ENCODE data around the gene NME7.
"Not testable (repeated sequence)": the region's sequence is repeated elsewhere in the genome, so short reads cannot be mapped to it uniquely, and the experiment has no call there.

NME7 gene

DNA sequence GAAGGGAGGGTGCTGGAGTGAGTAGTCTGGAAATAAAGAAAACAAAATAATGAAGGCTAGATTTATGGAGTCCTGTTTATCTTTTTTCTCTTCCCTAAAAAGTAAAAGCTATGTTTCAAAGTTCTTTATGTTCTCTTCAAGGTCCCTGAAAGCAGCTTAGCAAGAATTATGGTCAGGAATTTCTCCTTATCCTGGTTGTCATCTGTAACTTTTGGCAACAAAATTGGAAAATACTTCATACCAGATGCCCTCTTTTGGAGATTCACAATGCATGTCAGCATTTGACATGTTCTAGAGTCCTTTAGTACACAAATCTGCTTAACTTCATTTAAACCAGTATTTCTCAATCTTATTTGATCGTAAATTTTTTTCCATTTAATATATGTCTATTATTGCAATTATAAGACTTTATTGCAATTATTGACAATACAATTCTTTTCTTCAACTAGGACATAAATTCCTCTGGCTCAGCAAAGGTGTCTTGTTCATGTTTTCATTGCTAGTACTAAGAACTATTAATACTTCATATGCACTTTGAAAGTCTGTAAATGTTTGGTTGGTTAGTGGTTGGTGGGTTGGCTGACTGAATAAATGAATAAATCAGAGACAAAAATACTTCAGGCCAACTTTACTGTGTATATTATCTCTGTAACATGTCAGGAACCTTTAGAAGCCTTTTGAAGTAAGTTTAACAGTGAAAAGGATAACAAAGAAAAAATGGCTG, 159.6 kb downstream of the NME7 start:
- no peak for DNase-seq

- no peak for DNase-seq
These were observed 163.4 kb downstream of the NME7 start for GRCh38 chr1:169204157-169204556.

GRCh38 chr1:169202791-169203665, 164.6 kb downstream of the NME7 start:
- no peak for DNase-seq

- DNase-seq: no peak
These were observed 166.4 kb downstream of the NME7 start for GRCh38 chr1:169201084-169201619.

GRCh38 chr1:169200319-169200718, 167.3 kb downstream of the NME7 start:
- no peak for DNase-seq

DNA sequence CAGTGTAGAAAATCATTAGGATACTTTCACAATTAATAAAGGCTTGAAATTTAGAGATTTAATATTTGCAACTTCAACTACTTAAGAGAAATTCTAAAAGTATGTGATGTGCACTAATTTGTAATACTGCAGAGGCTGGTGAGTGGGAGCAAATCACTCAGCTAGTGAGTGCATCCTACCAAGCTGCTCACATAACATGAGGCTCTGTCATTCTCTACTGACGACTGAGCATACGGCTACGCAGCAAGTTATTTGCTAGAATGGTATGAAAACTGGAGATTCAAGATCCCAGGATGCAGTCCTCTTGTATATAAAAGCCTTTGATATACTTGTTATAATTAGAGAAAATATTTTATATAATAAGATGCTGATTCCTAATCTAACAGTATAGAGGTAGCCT, 171.0 kb downstream of the NME7 start:
- DNase-seq: no peak

DNA sequence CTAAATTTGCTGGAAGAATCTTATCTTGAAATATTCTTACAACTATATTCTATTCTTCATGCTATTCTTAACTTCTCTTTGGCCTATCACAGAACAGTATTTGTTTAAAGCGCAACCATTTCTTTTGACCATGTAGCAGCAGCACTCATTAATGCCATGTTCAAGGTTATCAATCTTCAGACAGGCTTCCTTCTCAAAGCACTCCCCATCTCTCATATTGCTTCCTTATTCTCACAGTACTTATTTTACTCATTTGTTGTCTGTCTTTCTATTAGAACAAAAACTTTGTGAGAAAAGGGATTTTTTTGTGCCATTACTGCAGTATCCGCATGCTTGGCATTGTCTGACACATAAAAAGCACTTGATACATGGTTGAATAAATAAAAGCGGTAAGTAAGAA, 171.4 kb downstream of the NME7 start:
- no peak for DNase-seq

GRCh38 chr1:169193191-169193850, 174.3 kb downstream of the NME7 start:
- no peak for DNase-seq

GRCh38 chr1:169186106-169186505, 181.5 kb downstream of the NME7 start:
- no peak for DNase-seq

DNA sequence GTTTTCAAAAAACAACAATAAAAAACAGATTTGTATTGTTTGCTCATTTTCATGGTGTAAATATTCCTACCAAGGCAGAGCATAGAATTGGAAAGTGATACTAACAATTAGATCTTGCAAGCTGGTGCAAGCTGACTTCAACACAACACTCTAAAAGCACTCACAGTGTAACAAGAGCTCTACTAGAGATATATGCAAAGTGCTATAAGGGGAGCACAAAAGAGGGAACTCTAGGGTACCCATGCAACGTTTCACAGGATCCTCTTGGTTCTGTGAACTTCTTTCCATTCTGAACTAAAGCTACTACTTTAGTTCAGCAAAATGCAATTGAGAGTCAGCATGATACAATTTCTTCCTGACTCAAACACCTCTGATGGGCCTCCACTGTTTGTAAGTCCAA, 182.8 kb downstream of the NME7 start:
- DNase-seq: no peak

DNA sequence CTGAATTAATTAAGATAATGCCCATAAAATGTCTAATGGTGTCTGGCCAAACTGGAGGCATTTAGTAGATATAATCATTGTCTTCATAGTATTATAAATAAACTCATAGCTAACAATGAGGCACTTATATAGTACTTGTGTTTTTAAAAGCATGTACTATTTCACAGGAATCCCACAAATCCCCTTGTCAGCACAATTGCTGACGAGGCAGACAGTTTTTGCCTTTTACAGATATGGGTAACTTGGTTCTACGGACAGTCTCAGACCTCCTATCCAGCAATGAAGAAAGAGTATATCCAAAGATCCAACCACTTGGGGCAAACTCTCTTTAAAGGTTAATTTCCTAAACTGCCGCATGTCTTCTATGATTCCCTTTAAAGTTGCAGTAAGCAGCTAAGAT, 187.4 kb downstream of the NME7 start:
- DNase-seq: no peak

DNA sequence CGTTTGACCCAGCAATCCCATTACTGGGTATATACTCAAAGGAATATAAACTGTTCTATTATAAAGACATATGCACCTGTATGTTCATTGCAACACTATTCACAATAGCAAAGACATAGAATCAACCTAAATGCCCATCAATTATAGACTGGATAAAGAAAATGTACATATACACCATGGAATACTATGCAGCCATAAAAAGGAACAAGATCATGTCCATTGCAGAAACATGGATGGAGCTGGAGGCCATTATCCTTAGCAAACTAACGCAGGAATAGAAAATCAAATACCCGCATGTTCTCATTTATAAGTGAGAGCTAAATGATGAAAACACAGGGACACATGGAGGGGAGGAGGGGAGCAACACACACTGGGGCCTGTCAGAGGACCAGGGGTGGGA, 188.2 kb downstream of the NME7 start:
- not testable (repeated sequence) for DNase-seq

- DNase-seq: no peak
These were observed 192.1 kb downstream of the NME7 start for GRCh38 chr1:169175461-169175860.

DNA sequence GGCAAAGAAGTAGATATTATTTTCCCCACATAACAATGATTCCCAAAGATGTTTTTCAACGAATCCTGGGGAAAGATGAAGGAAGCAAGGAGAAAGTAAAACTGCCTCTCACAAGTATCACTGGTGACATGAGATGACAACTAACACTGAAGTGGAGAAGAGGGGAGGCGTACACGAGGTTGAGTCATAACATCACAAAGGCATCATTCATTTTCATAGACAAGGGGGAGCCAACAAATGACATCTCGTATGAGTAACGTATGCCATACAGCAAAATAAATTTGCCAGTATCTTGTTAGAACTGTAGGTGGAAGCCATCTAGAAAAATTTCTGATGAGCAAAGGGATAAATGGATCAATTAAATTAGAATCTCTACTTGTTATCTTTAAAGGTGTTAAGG, 204.5 kb downstream of the NME7 start:
- DNase-seq: no peak

- DNase-seq: no peak
These were observed 206.0 kb downstream of the NME7 start for GRCh38 chr1:169161496-169162194.

GRCh38 chr1:169160845-169161495, 206.6 kb downstream of the NME7 start:
- no peak for DNase-seq

- DNase-seq: no peak
These were observed 211.0 kb downstream of the NME7 start for GRCh38 chr1:169156580-169156979.

DNA sequence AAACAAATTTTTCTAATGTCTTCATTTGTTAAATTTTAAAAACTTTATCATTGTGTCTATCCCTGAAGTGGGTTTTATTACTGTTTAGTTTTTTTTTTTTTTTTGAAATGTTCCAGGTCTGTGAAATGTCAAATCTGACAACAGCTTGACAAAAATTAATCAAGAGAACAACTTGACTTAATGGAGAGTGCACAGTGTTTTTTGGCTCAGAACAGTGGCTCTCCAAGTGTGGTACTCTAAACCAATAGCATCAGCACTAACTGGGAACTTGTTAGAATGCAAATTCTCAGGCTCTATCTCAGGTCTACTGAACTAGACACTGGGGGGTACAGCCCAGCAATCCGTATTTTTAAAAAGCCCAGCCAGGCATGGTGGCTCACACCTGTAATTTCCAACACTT, 211.9 kb downstream of the NME7 start:
- DNase-seq: no peak

DNA sequence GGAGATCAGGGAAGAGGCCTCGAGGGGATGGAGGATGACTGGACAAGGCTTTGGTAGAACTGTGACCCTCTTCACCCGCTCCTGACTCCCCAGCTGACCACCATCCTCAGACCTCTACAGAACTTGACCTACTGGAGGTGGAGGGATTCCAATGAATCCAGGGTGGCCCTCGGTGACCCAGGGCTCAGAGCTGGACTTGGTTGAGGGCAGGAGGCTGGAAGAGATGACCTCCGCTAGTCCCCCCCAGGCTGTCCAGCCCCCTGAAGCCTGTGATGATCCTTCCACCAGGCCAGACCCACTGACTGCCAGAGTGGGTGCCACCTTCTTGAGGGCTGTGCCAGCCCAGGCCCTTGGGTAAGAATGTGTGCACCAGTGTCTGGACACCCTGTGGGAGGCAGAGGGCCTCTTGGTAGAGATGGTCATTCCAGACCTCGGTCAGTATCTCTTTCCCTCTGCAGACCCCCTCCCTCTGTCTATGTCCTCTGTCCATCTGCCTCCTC, 216.2 kb downstream of the NME7 start:
- no peak for DNase-seq

DNA sequence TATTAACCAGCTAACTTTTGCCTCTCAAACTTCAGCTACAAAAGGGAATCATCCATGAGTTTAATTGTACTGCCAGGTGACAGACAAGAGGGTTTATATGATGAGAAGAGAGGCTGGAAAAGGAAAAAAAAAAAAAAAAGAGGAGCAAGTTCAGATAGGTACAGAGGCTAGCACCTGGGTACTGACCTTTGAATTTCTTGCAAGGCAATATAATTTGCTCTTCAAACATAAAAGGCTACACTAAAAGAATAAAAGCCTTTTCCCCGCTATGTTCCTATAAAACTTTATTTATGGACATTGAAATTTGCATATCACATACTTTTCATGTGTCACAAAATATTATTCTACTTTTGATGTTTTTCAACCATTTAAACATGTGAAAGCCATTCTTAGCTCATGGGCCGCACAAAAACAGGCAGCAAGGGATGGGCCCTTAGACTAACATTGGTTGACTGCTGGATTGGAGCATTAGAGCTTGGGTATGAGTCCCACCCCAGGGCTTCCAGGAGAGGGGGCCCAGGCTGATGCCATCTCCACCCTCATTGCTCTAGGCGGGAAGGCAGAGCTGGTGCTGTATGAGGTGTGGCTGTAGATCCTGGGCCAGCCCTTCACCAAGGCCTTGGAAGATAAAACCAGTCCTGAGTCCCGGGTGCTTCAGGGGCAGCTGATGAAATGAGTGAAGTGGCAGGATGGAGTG, 216.8 kb downstream of the NME7 start:
- no peak for DNase-seq

DNA sequence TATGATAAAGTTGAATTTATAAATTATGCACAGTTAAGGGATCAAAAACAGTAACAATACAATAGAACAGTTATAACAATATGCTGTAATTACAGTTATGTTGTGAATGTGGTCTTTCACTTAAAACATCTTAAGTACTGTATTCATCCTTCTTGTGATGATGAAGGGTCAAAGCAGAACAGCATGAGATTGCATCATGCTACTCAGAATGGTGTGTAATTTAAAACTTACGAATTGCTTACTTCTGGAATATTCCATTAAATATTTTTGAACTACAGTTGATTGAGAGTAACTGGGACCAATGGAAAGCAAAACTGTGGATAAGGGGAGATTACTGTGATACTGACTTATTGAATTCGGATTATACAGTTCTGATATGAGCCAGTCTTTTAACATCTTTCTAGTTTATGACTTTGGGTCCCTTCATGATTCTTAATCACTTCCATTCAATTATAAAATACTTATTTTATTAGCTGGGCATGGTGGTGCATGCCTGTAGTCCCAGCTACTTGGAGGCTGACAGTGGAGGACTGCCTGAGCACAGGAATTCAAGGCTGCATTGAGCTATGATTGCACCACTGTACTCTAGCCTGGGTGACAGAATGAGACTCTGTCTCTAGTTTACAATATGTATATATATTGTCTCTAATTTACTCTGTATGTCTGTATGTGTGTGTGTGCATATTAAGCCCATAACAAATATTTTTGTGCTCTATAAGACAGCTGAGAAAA, 217.9 kb downstream of the NME7 start:
- no peak for DNase-seq
